DMS53 treated with DMSO at 0.1 percent for 48 hours (cell line): ENCODE data around the gene TXK.

Source experiments
- DNase-seq: peaks from one replicate; lab custom pipeline; 2025; ENCODE audit not compliant: unreplicated experiment; lab: John Stamatoyannopoulos, UW

Gene TXK

GRCh38 chr4:48108309-48109073 lies 25.6 kb downstream of the TXK start:
- no peak for DNase-seq

DNA sequence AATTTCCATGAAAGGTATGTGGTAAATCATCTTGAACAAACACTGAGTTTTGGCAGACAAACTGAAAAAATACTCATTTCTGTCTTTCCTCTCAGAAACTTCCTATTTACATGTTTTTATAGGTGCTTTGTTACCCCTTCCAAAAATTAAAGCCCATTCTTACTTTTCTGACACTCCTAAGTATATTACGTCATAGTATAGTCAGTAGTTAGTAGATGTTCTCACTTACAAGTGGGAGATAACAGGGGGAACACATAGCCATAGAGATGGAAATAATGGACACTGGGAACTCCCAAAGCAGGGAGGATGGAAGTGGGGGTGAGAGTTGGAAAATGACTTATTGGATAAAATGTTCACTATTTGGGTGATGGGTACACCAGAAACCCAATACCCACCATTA lies 28.8 kb downstream of the TXK start:
- no peak for DNase-seq

DNA sequence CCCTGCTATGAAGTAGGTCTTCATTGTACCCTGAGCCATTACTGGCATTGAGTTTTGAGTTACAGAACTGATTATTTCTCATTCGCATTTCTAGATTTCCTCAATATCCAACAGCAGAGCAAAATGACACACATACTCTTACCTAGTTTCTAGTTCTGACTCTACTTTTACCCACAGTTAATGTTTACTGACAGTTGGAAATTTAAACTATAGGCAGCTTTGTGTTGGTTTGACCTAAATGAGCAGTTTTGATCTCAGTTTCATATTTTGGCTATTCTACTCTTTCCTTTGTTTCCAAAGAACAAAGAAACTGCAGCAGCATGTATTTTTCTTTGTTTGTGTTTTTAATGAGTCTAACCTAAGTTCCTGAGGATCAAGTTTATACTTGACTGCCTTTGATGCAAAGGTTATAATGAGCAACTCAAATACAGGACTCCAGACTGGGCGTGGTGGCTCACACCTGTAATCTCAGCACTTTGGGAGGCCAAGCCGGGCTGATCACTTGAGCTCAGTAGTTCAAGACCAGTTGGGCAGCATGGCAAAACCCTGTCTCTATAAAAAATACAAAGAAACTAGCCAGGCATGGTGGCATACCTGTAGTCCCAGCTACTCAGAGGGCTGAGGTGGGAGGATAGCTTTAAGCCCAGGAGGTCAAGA lies 30.4 kb downstream of the TXK start:
- DNase-seq: no peak

DNA sequence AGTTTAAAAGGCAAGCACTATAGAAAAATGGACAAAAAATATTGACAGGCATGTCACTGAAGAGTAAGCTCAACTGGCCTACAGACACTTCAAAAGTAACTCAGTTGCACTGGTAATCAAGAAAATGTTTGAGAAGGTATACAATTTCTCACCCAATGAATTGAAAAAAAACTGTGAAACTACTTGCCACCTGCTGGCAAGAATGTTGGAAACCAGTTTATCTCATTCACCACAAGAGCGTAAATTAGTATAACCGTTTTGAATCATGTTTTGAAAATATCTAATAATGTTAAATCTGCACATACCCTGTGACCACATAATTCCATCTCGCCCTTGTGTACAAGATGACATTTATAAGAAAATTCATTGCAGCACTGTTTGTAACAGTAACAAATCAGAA lies 31.7 kb downstream of the TXK start:
- DNase-seq: no peak

DNA sequence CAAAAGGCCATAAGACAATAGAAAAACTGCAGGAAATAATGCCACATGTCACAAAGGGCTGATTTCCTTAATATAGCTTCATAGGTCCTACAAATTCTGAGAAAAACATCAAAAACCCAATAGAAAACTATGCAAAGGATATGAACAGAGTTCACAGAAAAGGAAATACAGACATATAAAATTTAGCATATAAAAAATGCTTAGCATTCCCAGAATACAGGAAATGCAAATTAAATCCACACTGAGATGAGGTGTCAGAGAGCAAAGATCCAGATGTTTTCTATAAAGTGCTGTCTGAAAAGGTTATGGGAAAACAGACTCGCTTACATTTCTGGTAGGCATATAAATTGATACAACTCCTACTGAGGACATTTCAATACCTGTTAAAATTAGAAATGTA lies 33.8 kb downstream of the TXK start:
- no peak for DNase-seq

- DNase-seq: no peak
Observed at GRCh38 chr4:48095441-48095840, 38.6 kb downstream of the TXK start.

DNA sequence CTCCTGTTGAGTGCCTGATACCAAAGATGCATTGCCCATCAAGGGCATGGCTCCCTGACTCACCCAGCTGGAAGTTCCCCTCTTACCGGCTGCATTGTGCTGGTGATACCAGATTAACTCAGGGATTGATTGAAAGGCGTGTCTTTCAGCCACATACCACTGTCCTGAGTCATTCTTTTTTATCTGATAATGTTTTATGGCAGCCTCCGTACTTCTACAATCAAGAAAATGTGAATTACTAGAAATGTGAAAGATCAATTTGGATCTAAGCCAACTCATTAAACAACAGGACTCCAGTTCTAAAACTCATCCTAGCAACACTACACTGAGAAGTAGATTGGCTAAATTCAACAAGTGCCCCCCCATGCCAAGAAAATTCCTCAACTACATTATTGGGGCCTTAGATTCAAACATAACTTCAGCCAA lies 40.0 kb downstream of the TXK start:
- no peak for DNase-seq

GRCh38 chr4:48090621-48091020 lies 43.4 kb downstream of the TXK start:
- DNase-seq: no peak

GRCh38 chr4:48085821-48086589 lies 48.0 kb downstream of the TXK start:
- DNase-seq: no peak

GRCh38 chr4:48082956-48083355 lies 51.1 kb downstream of the TXK start:
- no peak for DNase-seq

GRCh38 chr4:48081196-48081595 lies 52.9 kb downstream of the TXK start:
- DNase-seq: no peak

- DNase-seq: peak; percentile 49
Observed at GRCh38 chr4:48079972-48080391, 54.1 kb downstream of the TXK start.

DNA sequence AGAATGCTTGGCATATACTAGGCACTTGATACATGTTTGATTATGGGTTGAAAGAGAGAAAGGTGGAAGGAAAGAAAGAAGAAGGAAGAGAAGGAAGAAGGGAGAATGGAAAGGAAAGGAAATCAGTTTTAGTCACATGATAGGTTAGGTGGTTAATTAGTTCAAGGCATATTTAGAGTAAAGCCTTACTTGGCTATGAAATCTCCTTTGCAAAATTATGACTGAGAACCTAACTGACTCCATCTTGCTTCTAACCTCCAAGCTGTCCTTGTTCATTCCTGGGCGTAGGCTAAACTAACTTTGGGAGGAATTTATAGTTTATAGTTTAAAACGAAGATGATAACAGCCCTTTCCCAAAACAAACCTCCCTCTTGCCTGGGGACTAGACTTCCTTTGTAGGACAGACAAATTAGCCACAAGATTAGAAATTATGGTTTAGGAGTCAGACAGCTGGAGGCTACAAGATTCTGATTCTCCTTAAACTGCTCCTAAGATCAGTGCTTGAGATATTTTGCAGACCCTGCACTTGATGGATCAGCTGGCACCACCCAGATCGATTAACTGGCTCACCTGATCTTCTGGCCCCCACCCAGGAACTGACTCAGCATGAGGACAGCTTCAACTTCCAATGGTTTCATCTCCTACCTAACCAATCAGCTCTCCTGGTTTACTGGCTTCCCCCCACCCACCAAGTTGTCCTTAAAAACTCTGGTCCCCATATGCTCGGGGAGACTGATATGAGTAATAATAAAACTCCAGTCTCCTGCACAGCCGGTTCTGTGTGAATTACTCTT lies 55.0 kb downstream of the TXK start:
- no peak for DNase-seq

- no peak for DNase-seq
Observed at GRCh38 chr4:48078425-48078824, 55.6 kb downstream of the TXK start.

GRCh38 chr4:48074657-48075056 lies 59.4 kb downstream of the TXK start:
- DNase-seq: peak; percentile 53

- DNase-seq: no peak
Observed at GRCh38 chr4:48073567-48074103, 60.4 kb downstream of the TXK start.

- no peak for DNase-seq
Observed at GRCh38 chr4:48071191-48071590, 62.9 kb downstream of the TXK start.

GRCh38 chr4:48069026-48069425 lies 65.0 kb downstream of the TXK start:
- DNase-seq: no peak

- no peak for DNase-seq
Observed at GRCh38 chr4:48068182-48068581, 65.9 kb downstream of the TXK start.

GRCh38 chr4:48067536-48067935 lies 66.5 kb downstream of the TXK start:
- DNase-seq: no peak

DNA sequence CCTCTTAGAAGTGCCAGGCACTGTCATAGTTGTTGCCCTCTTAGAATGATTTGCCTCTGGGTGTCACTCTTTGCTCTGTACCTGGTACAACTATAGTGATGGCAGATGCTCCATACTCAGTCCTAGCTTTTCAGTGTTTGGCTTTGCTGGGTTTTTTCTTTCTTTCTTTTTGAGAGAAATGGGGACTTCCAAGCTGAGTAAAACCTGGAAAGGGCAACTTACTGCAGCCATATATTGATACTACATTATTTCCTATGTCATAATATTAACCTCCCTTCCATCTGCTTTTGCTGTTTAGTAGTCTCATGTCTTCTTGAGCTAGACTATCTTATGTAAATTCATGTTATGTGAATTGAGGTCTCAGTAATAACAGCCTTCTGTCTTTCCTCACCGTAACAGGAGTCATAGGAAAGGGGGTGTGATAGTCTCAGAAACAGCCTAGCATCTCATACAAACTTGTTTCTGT lies 68.4 kb downstream of the TXK start:
- no peak for DNase-seq
